C4-2B (cell line): Measurements from ENCODE around the gene UNC79.

Experiments
- ZFX ChIP-seq: fragments of 450-650 bp; IDR thresholded peaks from 2 replicates; pipeline ENCODE4 v1.6.1; 2017
- TF ChIP-seq, protein P1 (sequence below): fragments of 450-650 bp; conservative IDR thresholded peaks from 2 replicates; pipeline ENCODE4 v1.5.1; 2017; ENCODE audit warnings: mild to moderate bottlenecking

DNA sequence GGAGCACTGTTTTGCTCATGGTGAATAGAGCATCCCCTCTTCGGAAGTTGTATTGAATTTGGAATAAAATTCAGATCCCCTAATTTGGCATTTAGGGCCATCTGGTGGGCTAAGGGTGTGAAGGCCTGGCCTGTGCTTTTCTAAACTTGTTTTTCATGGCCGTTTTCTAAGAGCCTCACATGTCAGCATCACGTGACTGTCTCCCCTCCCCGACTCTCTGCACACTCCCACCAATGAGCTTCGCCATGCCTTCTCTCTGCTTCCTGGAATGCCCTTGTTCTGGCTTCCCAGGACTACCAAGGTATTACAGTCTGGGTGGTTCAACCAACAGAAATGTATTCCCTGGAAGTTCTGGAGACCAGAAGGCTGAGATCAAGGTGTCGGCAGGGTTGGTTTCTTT, 272.2 kb downstream of the UNC79 start:
- TF ChIP-seq, protein P1, sequence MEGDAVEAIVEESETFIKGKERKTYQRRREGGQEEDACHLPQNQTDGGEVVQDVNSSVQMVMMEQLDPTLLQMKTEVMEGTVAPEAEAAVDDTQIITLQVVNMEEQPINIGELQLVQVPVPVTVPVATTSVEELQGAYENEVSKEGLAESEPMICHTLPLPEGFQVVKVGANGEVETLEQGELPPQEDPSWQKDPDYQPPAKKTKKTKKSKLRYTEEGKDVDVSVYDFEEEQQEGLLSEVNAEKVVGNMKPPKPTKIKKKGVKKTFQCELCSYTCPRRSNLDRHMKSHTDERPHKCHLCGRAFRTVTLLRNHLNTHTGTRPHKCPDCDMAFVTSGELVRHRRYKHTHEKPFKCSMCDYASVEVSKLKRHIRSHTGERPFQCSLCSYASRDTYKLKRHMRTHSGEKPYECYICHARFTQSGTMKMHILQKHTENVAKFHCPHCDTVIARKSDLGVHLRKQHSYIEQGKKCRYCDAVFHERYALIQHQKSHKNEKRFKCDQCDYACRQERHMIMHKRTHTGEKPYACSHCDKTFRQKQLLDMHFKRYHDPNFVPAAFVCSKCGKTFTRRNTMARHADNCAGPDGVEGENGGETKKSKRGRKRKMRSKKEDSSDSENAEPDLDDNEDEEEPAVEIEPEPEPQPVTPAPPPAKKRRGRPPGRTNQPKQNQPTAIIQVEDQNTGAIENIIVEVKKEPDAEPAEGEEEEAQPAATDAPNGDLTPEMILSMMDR: no peak
- no peak for TF ChIP-seq ZFX
